MCF 10A (cell line): ENCODE results near the gene RCAN2. TPM values are rescaled to one million over a fixed set of nuclear protein-coding genes. Genes with fewer than 3 reads are reported as not detected.

Experiments used
- BruUV-seq: library from RNA; stranded (reverse); fragments of 400-500 nt; replicated peaks from 2 replicates; lab custom pipeline; 2021; lab: Mats Ljungman, UMichigan
- CTCF ChIA-PET: fragments of 300-600 bp; sonication (Branson Sonifier 250); formaldehyde crosslinking; extraction: SDS; loops from one replicate; lab custom pipeline; 2021; ENCODE audit warnings: antibody characterized with exemption, inconsistent platforms; lab: Yijun Ruan, JAX
- POLR2A ChIA-PET: fragments of 300-600, 350-650 bp; sonication (Branson Sonifier 250); formaldehyde crosslinking; extraction: SDS; loops from one replicate; lab custom pipeline; 2020; ENCODE audit warnings: antibody characterized with exemption, inconsistent platforms; lab: Yijun Ruan, JAX
- DNase-seq: peaks from one replicate; pipeline ENCODE4 v3.0.0-alpha.2; 2018; ENCODE audit not compliant: unreplicated experiment
- H3K27ac Mint-ChIP-seq: one replicate; pipeline ENCODE4 v1.8.0; 2022; ENCODE audit warnings: mild to moderate bottlenecking, low read depth, mixed read lengths; ENCODE audit not compliant: unreplicated experiment
- H3K27me3 Mint-ChIP-seq: one replicate; pipeline ENCODE4 v1.8.0; 2022; ENCODE audit warnings: mixed read lengths; ENCODE audit not compliant: insufficient read depth, unreplicated experiment
- H3K36me3 Mint-ChIP-seq: one replicate; pipeline ENCODE4 v1.8.0; 2022; ENCODE audit warnings: mild to moderate bottlenecking, moderate library complexity, mixed read lengths; ENCODE audit not compliant: insufficient read depth, unreplicated experiment
- H3K4me1 Mint-ChIP-seq: one replicate; pipeline ENCODE4 v1.8.0; 2022; ENCODE audit warnings: mixed read lengths; ENCODE audit not compliant: insufficient read depth, unreplicated experiment
- H3K4me3 Mint-ChIP-seq: one replicate; pipeline ENCODE4 v1.8.0; 2022; ENCODE audit warnings: mild to moderate bottlenecking, moderate library complexity, mixed read lengths; ENCODE audit not compliant: unreplicated experiment
- H3K9me3 Mint-ChIP-seq: one replicate; pipeline ENCODE4 v1.8.0; 2022; ENCODE audit warnings: mixed read lengths; ENCODE audit not compliant: unreplicated experiment
- intact Hi-C: fragments of 100-400 bp; cut with micrococcal nuclease; formaldehyde crosslinking; loops from 2 replicates; pipeline ENCODE4 v1.14.1; 2022
- total RNA-seq: library from RNA; stranded (reverse); gene quantifications from 2 replicates; pipeline ENCODE4 v1.2.3, GENCODE V29; 2022
- TF ChIP-seq, protein P1 (sequence below): fragments of 200-600 bp; IDR thresholded peaks from one replicate; pipeline ENCODE4 v1.8.0; 2022; ENCODE audit warnings: antibody characterized with exemption, mild to moderate bottlenecking; ENCODE audit not compliant: unreplicated experiment

RCAN2 gene
- total RNA-seq, 1 experiment from 2014 or later, result 0.09 TPM

- CTCF ChIA-PET, result interaction anchor here (0.6 to 9.5 kb wide), 5 partner anchors 110 to 283 kb away, joined by 3 to 192 read pairs (median 4); no protein-coding TSS in a partner anchor
- POLR2A ChIA-PET, result no interaction called here
- Mint-ChIP-seq H3K9me3 (no peaks in the 10 kb centered on the region), H3K36me3 (no peaks in the 10 kb centered on the region), H3K27ac (no peak overlapping the region), H3K4me1 (peaks cover 5% of the 10 kb centered on the region), H3K27me3 (no peaks in the 10 kb centered on the region), H3K4me3 (no peak overlapping the region)
- DNase-seq, result no peak
- intact Hi-C loops, result no loop called here
- BruUV-seq, result no TSS peak
- TF ChIP-seq, protein P1, sequence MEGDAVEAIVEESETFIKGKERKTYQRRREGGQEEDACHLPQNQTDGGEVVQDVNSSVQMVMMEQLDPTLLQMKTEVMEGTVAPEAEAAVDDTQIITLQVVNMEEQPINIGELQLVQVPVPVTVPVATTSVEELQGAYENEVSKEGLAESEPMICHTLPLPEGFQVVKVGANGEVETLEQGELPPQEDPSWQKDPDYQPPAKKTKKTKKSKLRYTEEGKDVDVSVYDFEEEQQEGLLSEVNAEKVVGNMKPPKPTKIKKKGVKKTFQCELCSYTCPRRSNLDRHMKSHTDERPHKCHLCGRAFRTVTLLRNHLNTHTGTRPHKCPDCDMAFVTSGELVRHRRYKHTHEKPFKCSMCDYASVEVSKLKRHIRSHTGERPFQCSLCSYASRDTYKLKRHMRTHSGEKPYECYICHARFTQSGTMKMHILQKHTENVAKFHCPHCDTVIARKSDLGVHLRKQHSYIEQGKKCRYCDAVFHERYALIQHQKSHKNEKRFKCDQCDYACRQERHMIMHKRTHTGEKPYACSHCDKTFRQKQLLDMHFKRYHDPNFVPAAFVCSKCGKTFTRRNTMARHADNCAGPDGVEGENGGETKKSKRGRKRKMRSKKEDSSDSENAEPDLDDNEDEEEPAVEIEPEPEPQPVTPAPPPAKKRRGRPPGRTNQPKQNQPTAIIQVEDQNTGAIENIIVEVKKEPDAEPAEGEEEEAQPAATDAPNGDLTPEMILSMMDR, result no peak
Measured at GRCh38 chr6:46215213-46215612, 276.0 kb downstream of the RCAN2 start.

- H3K27me3 Mint-ChIP-seq, result no peaks in the 10 kb centered on the region
- no peaks in the 10 kb centered on the region for H3K4me1 Mint-ChIP-seq
- POLR2A ChIA-PET, result no interaction called here
- H3K36me3 Mint-ChIP-seq, result no peaks in the 10 kb centered on the region
- no TSS peak for BruUV-seq
- H3K27ac Mint-ChIP-seq, result no peak overlapping the region
- no peak for DNase-seq
- no peaks in the 10 kb centered on the region for H3K9me3 Mint-ChIP-seq
- intact Hi-C loops, result no loop called here
- CTCF ChIA-PET, result interaction anchor here (0.5 kb wide), 1 partner anchor 202 kb away, joined by 3 read pairs; no protein-coding TSS in a partner anchor
- TF ChIP-seq, protein P1, result no peak
- H3K4me3 Mint-ChIP-seq, result no peak overlapping the region
Measured at GRCh38 chr6:46211917-46212316, 279.3 kb downstream of the RCAN2 start.

- Mint-ChIP-seq H3K4me1 (no peaks in the 10 kb centered on the region), H3K27ac (no peak overlapping the region), H3K27me3 (no peaks in the 10 kb centered on the region), H3K36me3 (no peaks in the 10 kb centered on the region), H3K9me3 (no peaks in the 10 kb centered on the region), H3K4me3 (no peak overlapping the region)
- POLR2A ChIA-PET, result no interaction called here
- CTCF ChIA-PET, result interaction anchor here (0.9 kb wide), 1 partner anchor 12 kb away, joined by 3 read pairs; no protein-coding TSS in a partner anchor
- TF ChIP-seq, protein P1, result no peak
- intact Hi-C loops, result no loop called here
- no TSS peak for BruUV-seq
- no peak for DNase-seq
Measured at GRCh38 chr6:46210294-46210693, 281.0 kb downstream of the RCAN2 start.

GRCh38 chr6:46208303-46208702, 282.9 kb downstream of the RCAN2 start:
- no peak overlapping the region for H3K27ac Mint-ChIP-seq
- no peak overlapping the region for H3K4me3 Mint-ChIP-seq
- no peaks in the 10 kb centered on the region for H3K4me1 Mint-ChIP-seq
- no TSS peak for BruUV-seq
- no peaks in the 10 kb centered on the region for H3K9me3 Mint-ChIP-seq
- no peaks in the 10 kb centered on the region for H3K27me3 Mint-ChIP-seq
- no peaks in the 10 kb centered on the region for H3K36me3 Mint-ChIP-seq
- no peak for DNase-seq
- POLR2A ChIA-PET, result interaction anchor here (0.6 kb wide), 1 partner anchor 830 kb away, joined by 3 read pairs; no protein-coding TSS in a partner anchor
- intact Hi-C loops, result no loop called here
- CTCF ChIA-PET, result interaction anchor here (1.2 to 2.2 kb wide), 3 partner anchors 10 to 284 kb away, joined by 3 to 11 read pairs (median 4); no protein-coding TSS in a partner anchor
- TF ChIP-seq, protein P1, result no peak
